SK-N-SH (cell line): ENCODE results near the gene CDH23. TPM values are rescaled to one million over a fixed set of nuclear protein-coding genes. Genes with fewer than 3 reads are reported as not detected.

Source experiments
- CTCF ChIA-PET: fragments of 300-600, 350-600 bp; formaldehyde crosslinking; extraction: SDS; loops from one replicate; lab custom pipeline; 2021; lab: Yijun Ruan, JAX
- POLR2A ChIA-PET: fragments of 350-600 bp; sonication (Branson Sonifier 250); formaldehyde crosslinking; extraction: SDS; loops from one replicate; lab custom pipeline; 2020; ENCODE audit warnings: antibody characterized with exemption, inconsistent platforms; lab: Yijun Ruan, JAX
- DNase-seq: peaks from one replicate; pipeline ENCODE4 v3.0.0; 2012
- H2AFZ ChIP-seq: fragments of 200-600 bp; sonication (generic); 2 replicates; pipeline ENCODE4 v1.8.1; 2016; ENCODE audit warnings: antibody characterized with exemption, mild to moderate bottlenecking, low read depth
- H3F3A ChIP-seq: fragments of 200-600 bp; sonication (generic); replicated peaks from 2 replicates; pipeline ENCODE3; 2016; ENCODE audit warnings: antibody characterized with exemption, mild to moderate bottlenecking; ENCODE audit not compliant: insufficient read depth
- H3K27ac ChIP-seq, 2 experiments: fragments of 200-500 bp in 1 of 2; fragments of 200-600 bp in 1 of 2; sonication (Bioruptor generic) in 1 of 2; sonication (generic), shearing (Covaris generic) in 1 of 2; 2 replicates each; pipeline versions ENCODE4 v1.5.1 to v1.6.1; 2014 to 2016; ENCODE audit warnings: low read depth in 2 of 2, inconsistent platforms in 1 of 2, low read length in 1 of 2, mild to moderate bottlenecking in 1 of 2, mixed read lengths in 1 of 2
- H3K27me3 ChIP-seq: fragments of 200-600 bp; sonication (generic), shearing (Covaris generic); 2 replicates; pipeline ENCODE4 v1.6.1; 2016; ENCODE audit warnings: mixed run types; ENCODE audit not compliant: insufficient read depth
- H3K36me3 ChIP-seq, 2 experiments: fragments of 200-500 bp in 1 of 2; fragments of 200-600 bp in 1 of 2; sonication (Bioruptor generic) in 1 of 2; sonication (generic) in 1 of 2; replicated peaks in 1 of 2; 2 replicates each; pipeline versions ENCODE3 to v1.5.1; 2014 to 2016; ENCODE audit warnings: low read length in 1 of 2, mild to moderate bottlenecking in 1 of 2; ENCODE audit not compliant: insufficient read depth in 2 of 2, control insufficient read depth in 1 of 2
- H3K4me1 ChIP-seq, 2 experiments: fragments of 200-500 bp in 1 of 2; fragments of 200-600 bp in 1 of 2; sonication (Bioruptor generic) in 1 of 2; sonication (generic), shearing (Covaris generic) in 1 of 2; 2 replicates each; pipeline versions ENCODE4 v1.5.1 to v1.6.1; 2014 to 2016; ENCODE audit warnings: low read depth in 1 of 2, low read length in 1 of 2, mixed run types in 1 of 2; ENCODE audit not compliant: insufficient read depth in 2 of 2, control insufficient read depth in 1 of 2
- H3K4me2 ChIP-seq: fragments of 200-600 bp; sonication (generic), shearing (Covaris generic); 2 replicates; pipeline ENCODE4 v1.6.1; 2017; ENCODE audit warnings: mixed run types
- H3K4me3 ChIP-seq, 2 experiments: fragments of 200-500 bp in 1 of 2; fragments of 200-600 bp in 1 of 2; sonication (Bioruptor generic) in 1 of 2; sonication (generic), shearing (Covaris generic) in 1 of 2; 2 replicates each; pipeline versions ENCODE4 v1.5.1 to v1.8.1; 2014 to 2016; ENCODE audit warnings: low read depth in 2 of 2, inconsistent platforms in 1 of 2, low read length in 1 of 2, mild to moderate bottlenecking in 1 of 2, mixed read lengths in 1 of 2, moderate library complexity in 1 of 2
- H3K79me2 ChIP-seq: fragments of 200-600 bp; sonication (generic); 2 replicates; pipeline ENCODE4 v1.8.1; 2017; ENCODE audit warnings: mild to moderate bottlenecking; ENCODE audit not compliant: insufficient read depth
- H3K9ac ChIP-seq: fragments of 200-600 bp; sonication (generic); 2 replicates; pipeline ENCODE4 v1.6.1; 2017; ENCODE audit warnings: mixed run types
- H3K9me2 ChIP-seq: fragments of 200-600 bp; sonication (generic); 2 replicates; pipeline ENCODE4 v1.6.1; 2017; ENCODE audit warnings: mixed run types
- H3K9me3 ChIP-seq: fragments of 200-600 bp; sonication (generic); 2 replicates; pipeline ENCODE4 v1.6.1; 2017; ENCODE audit warnings: mixed run types, mild to moderate bottlenecking, moderate library complexity
- H4K20me1 ChIP-seq: fragments of 200-600 bp; sonication (generic); 2 replicates; pipeline ENCODE4 v1.6.1; 2017; ENCODE audit warnings: mild to moderate bottlenecking, mixed run types; ENCODE audit not compliant: insufficient read depth
- GABPA ChIP-seq: IDR thresholded peaks from 2 replicates; pipeline ENCODE4 v1.4.0; 2012; ENCODE audit warnings: low read depth, mild to moderate bottlenecking
- GATA2 ChIP-seq: sonication (generic); formaldehyde crosslinking; IDR thresholded peaks from 2 replicates; pipeline ENCODE4 v1.5.0; 2020; ENCODE audit warnings: mild to moderate bottlenecking, missing genetic modification reagents
- IRF3 ChIP-seq: fragments of 150-350 bp; IDR thresholded peaks from 2 replicates; pipeline ENCODE4 v1.6.1; 2016; ENCODE audit warnings: mild to moderate bottlenecking, low read depth, low read length
- JUND ChIP-seq: IDR thresholded peaks from 2 replicates; pipeline ENCODE4 v1.4.0; 2012
- MAX ChIP-seq: IDR thresholded peaks from 2 replicates; pipeline ENCODE4 v1.4.0; 2012; ENCODE audit warnings: low read depth
- MEF2A ChIP-seq: IDR thresholded peaks from 2 replicates; pipeline ENCODE4 v1.4.0; 2012; ENCODE audit warnings: low read depth, borderline replicate concordance
- MXI1 ChIP-seq: IDR thresholded peaks from 2 replicates; pipeline ENCODE4 v1.6.1; 2012; ENCODE audit warnings: mild to moderate bottlenecking, low read depth, low read length, improper control_type of control experiment
- NFIC ChIP-seq: IDR thresholded peaks from 2 replicates; pipeline ENCODE4 v1.4.0; 2012; ENCODE audit warnings: borderline replicate concordance
- NRF1 ChIP-seq: IDR thresholded peaks from 2 replicates; pipeline ENCODE4 v1.6.1; 2012; ENCODE audit warnings: low read depth, mild to moderate bottlenecking, low read length
- PBX3 ChIP-seq: IDR thresholded peaks from 2 replicates; pipeline ENCODE4; 2012
- RAD21 ChIP-seq: IDR thresholded peaks from 2 replicates; pipeline ENCODE4 v1.6.1; 2012; ENCODE audit warnings: mild to moderate bottlenecking, low read length
- RCOR1 ChIP-seq: fragments of 150-350 bp; IDR thresholded peaks from 2 replicates; pipeline ENCODE4 v1.6.1; 2017; ENCODE audit warnings: antibody characterized with exemption, low read length
- REST ChIP-seq: IDR thresholded peaks from 2 replicates; pipeline ENCODE4 v1.6.1; 2012; ENCODE audit warnings: mild to moderate bottlenecking, low read depth, low read length, moderate library complexity
- SMC3 ChIP-seq: IDR thresholded peaks from 2 replicates; pipeline ENCODE4 v1.6.1; 2012; ENCODE audit warnings: low read depth, low read length, improper control_type of control experiment
- TEAD4 ChIP-seq: IDR thresholded peaks from 2 replicates; pipeline ENCODE4 v1.4.0; 2012; ENCODE audit warnings: mild to moderate bottlenecking, borderline replicate concordance; ENCODE audit not compliant: insufficient read depth
- USF1 ChIP-seq: IDR thresholded peaks from 2 replicates; pipeline ENCODE4 v1.4.0; 2012; ENCODE audit warnings: low read depth, borderline replicate concordance
- USF2 ChIP-seq: fragments of 150-350 bp; IDR thresholded peaks from 2 replicates; pipeline ENCODE4 v1.6.1; 2017; ENCODE audit warnings: antibody characterized with exemption, low read length, low read depth, borderline replicate concordance
- YY1 ChIP-seq: IDR thresholded peaks from 2 replicates; pipeline ENCODE4 v1.4.0; 2012; ENCODE audit warnings: low read depth, mild to moderate bottlenecking
- WGBS: methylation state at CpG from one replicate; pipeline ENCODE4 v1.1.6; 2017; ENCODE audit warnings: low lambda C conversion rate; 5-methylcytosine and 5-hydroxymethylcytosine counted together
- polyA plus RNA-seq, 3 experiments: library from polyadenylated mRNA; depleted of rRNA; stranded (reverse); fragments of >200 nt; gene quantifications; 2 replicates each; pipeline ENCODE4 v1.2.3, GENCODE V29; 2012

The CDH23 gene
- polyA plus RNA-seq, 1 of the 3 experiments (the other 2 are of a cell fraction): 0.03 TPM

- Histone ChIP-seq H3F3A (no peaks in the 10 kb centered on the region), H3K27me3 (no peaks in the 10 kb centered on the region), H3K4me3 (no peak overlapping the region), H3K79me2 (no peaks in the 10 kb centered on the region), H2AFZ (no peak overlapping the region), H3K27ac (no peak overlapping the region), H3K9me3 (no peaks in the 10 kb centered on the region), H4K20me1 (no peaks in the 10 kb centered on the region), H3K36me3 (no peaks in the 10 kb centered on the region), H3K9ac (no peak overlapping the region), H3K4me1 (no peaks in the 10 kb centered on the region), H3K9me2 (no peaks in the 10 kb centered on the region), H3K4me2 (no peak overlapping the region)
- ChIA-PET CTCF (no interaction called here), POLR2A (no interaction called here)
- no peak for DNase-seq
- TF ChIP-seq MXI1 (no peak), JUND (no peak), RAD21 (no peak), GABPA (no peak), MAX (no peak), MEF2A (no peak), NRF1 (no peak), USF2 (no peak), USF1 (no peak), RCOR1 (no peak)
- WGBS: 77% methylated on average over 10 of the region's 10 CpGs
Measured at GRCh38 chr10:71789871-71790270, 393.2 kb downstream of the CDH23 start.

GRCh38 chr10:71790749-71791440 lies 394.2 kb downstream of the CDH23 start:
- H4K20me1 ChIP-seq: no peaks in the 10 kb centered on the region
- no peak overlapping the region for H3K27ac ChIP-seq
- no peak overlapping the region for H3K4me2 ChIP-seq
- ChIA-PET POLR2A (no interaction called here), CTCF (interaction anchor here (1.4 kb wide), 1 partner anchor 105 kb away, joined by 4 read pairs; no protein-coding TSS in a partner anchor)
- no peak for DNase-seq
- H3K4me3 ChIP-seq: no peak overlapping the region
- no peaks in the 10 kb centered on the region for H3F3A ChIP-seq
- WGBS: 66% methylated on average over 10 of the region's 17 CpGs
- H3K9me3 ChIP-seq: no peaks in the 10 kb centered on the region
- no peak overlapping the region for H3K9ac ChIP-seq
- no peaks in the 10 kb centered on the region for H3K36me3 ChIP-seq
- H3K4me1 ChIP-seq: no peaks in the 10 kb centered on the region
- H3K9me2 ChIP-seq: no peaks in the 10 kb centered on the region
- H3K79me2 ChIP-seq: no peaks in the 10 kb centered on the region
- no peaks in the 10 kb centered on the region for H3K27me3 ChIP-seq
- H2AFZ ChIP-seq: no peak overlapping the region
- no peak for TF ChIP-seq YY1
- TF ChIP-seq GATA2 (CRISPR knock-in tag): no peak
- no peak for TF ChIP-seq TEAD4
- TF ChIP-seq NFIC: no peak
- no peak for TF ChIP-seq SMC3
- TF ChIP-seq RCOR1: no peak
- no peak for TF ChIP-seq IRF3
- TF ChIP-seq PBX3: no peak
- TF ChIP-seq REST: no peak
- no peak for TF ChIP-seq USF1
